Activated CD4-positive, alpha-beta memory T cell treated with anti-CD3 and anti-CD28 coated beads, Interleukin-2, amount 10 ng/mL, durations not matched to agents 7 days and 5 days (primary cell): ENCODE data around the gene RHEX. TPM values are rescaled to one million over a fixed set of nuclear protein-coding genes. Genes with fewer than 3 reads are reported as not detected.

Experiments used
- CTCF ChIA-PET: fragments of 350-600 bp; sonication (Branson Sonifier 250); formaldehyde crosslinking; loops from one replicate; lab custom pipeline; 2021; ENCODE audit warnings: antibody characterized with exemption, inconsistent platforms; lab: Charles Lee
- POLR2A ChIA-PET: fragments of 350-600 bp; sonication (Branson Sonifier 250); formaldehyde crosslinking; loops from one replicate; lab custom pipeline; 2021; ENCODE audit warnings: antibody characterized with exemption; lab: Charles Lee
- DNase-seq: peaks from one replicate; pipeline ENCODE4 v3.0.0-alpha.2; 2020
- H3K27ac Mint-ChIP-seq: one replicate; pipeline ENCODE4 v1.8.0; 2021; ENCODE audit warnings: mild to moderate bottlenecking, mixed read lengths
- H3K27me3 Mint-ChIP-seq: one replicate; pipeline ENCODE4 v1.8.0; 2021; ENCODE audit warnings: mixed read lengths
- H3K36me3 Mint-ChIP-seq: one replicate; pipeline ENCODE4 v1.8.0; 2021; ENCODE audit warnings: low read depth, mixed read lengths
- H3K4me1 Mint-ChIP-seq: one replicate; pipeline ENCODE4 v1.8.0; 2021; ENCODE audit warnings: mixed read lengths
- H3K4me3 Mint-ChIP-seq: one replicate; pipeline ENCODE4 v1.8.0; 2021; ENCODE audit warnings: mild to moderate bottlenecking, mixed read lengths
- H3K9me3 Mint-ChIP-seq: one replicate; pipeline ENCODE4 v1.8.0; 2021; ENCODE audit warnings: mixed read lengths
- total RNA-seq, 2 experiments: library from RNA; stranded (reverse); gene quantifications; one replicate each; pipeline ENCODE4 v1.2.3, GENCODE V29; 2021

The RHEX gene
- total RNA-seq, 2 experiments from 2014 or later = not detected

DNA sequence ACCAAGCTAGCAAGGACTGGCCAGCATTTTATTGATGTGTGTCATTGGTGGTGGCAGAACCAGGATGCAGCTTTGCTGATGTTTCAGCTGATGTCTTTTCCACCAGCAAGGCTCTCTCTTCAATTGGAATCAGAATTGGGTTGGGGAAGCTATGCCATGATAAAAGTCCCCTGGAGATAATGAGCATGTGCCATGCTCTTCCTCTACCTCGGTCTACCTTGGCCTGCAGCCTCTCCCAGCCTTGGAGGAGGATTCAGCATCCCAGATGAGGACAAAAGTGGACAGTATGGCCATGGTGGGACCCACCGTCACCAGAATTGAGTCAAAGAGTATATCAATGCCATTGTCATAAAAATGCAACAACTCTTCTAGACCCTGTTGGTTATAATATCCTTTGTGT, 55.7 kb downstream of the RHEX start:
- H3K27ac Mint-ChIP-seq = no peak overlapping the region
- CTCF ChIA-PET = interaction anchor here (0.6 to 10.9 kb wide), 8 partner anchors 11 to 436 kb away, joined by 3 to 181 read pairs (median 4); no protein-coding TSS in a partner anchor

DNA sequence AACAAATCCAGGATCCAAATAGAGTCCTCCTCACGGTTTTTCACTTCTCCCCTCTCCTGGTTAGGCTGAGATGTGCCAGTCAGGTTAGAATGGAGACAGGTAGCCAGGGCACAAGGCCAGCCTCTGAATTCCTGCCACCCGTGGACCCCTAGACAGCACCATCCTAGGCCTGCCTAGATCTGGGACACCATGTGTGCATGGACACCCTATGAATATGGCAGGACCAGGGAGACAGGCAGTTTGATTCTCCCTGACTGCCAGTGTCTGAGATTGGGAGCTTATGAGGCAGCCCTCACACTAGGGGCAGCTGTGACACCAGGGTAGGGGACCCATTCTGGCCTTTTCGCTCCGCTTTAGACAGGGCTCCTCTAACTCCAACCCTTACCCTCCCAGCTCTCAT, 56.7 kb downstream of the RHEX start:
- CTCF ChIA-PET = interaction anchor here (0.9 to 10.9 kb wide), 5 partner anchors 28 to 133 kb away, joined by 3 to 181 read pairs (median 5); no protein-coding TSS in a partner anchor
- H3K9me3 Mint-ChIP-seq = no peaks in the 10 kb centered on the region
- no peak overlapping the region for H3K27ac Mint-ChIP-seq
- POLR2A ChIA-PET = no interaction called here
- H3K27me3 Mint-ChIP-seq = peaks cover 11% of the 10 kb centered on the region
- H3K4me3 Mint-ChIP-seq = no peak overlapping the region
- H3K4me1 Mint-ChIP-seq = no peaks in the 10 kb centered on the region
- no peak for DNase-seq
- H3K36me3 Mint-ChIP-seq = no peaks in the 10 kb centered on the region

More for the DNA sequence above, 55.7 kb downstream of the RHEX start:
- H3K4me3 Mint-ChIP-seq = no peak overlapping the region
- POLR2A ChIA-PET = no interaction called here
- peaks cover 4% of the 10 kb centered on the region for H3K27me3 Mint-ChIP-seq
- peaks cover 3% of the 10 kb centered on the region for H3K4me1 Mint-ChIP-seq
- H3K36me3 Mint-ChIP-seq = no peaks in the 10 kb centered on the region
- H3K9me3 Mint-ChIP-seq = no peaks in the 10 kb centered on the region
- DNase-seq = no peak

DNA sequence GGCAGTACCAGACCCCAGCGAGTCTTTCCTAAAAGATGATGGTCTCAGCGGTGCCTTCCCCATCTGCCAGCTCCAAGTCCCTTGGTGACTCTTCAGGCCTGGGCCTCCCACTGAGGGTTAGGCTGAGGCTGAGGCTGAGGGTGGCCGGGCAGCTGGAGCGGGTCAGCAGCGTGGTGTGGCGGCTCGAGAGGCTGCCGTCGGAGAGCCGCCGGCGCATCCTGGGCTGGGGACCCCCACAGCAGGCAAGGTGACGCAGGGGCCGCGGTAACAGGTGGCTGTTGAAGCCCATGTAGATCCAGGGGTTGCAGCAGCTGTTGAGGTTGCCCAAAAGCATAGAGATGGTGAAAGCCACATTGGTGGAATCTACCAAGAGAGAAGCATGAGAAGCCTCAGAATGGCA, 57.2 kb downstream of the RHEX start:
- no peaks in the 10 kb centered on the region for H3K4me1 Mint-ChIP-seq
- no peak for DNase-seq
- CTCF ChIA-PET = interaction anchor here (0.9 to 10.9 kb wide), 4 partner anchors 27 to 133 kb away, joined by 3 to 181 read pairs (median 4); no protein-coding TSS in a partner anchor
- peaks cover 13% of the 10 kb centered on the region for H3K27me3 Mint-ChIP-seq
- no peak overlapping the region for H3K4me3 Mint-ChIP-seq
- POLR2A ChIA-PET = no interaction called here
- H3K36me3 Mint-ChIP-seq = no peaks in the 10 kb centered on the region
- H3K9me3 Mint-ChIP-seq = no peaks in the 10 kb centered on the region
- H3K27ac Mint-ChIP-seq = no peak overlapping the region

DNA sequence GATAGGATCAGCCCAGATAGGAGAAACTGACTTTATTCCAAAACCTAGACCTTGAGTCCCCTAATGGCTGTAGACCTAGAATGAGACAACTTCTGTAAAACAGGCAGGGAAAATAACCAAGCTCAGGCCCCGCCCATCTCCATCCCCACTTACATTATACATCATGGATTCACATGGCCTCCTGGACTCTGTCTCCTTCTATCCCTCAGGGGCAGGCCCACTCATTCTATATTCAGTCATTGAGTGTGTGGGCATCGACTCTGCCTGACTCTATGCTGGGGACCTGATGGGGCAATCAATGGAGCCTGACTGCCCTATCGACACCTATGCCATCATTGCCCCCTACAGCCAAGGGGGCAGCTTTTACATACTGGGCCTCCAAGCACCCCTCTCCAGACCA, 57.8 kb downstream of the RHEX start:
- no peaks in the 10 kb centered on the region for H3K9me3 Mint-ChIP-seq
- no peak for DNase-seq
- POLR2A ChIA-PET = no interaction called here
- H3K4me3 Mint-ChIP-seq = no peak overlapping the region
- no peaks in the 10 kb centered on the region for H3K4me1 Mint-ChIP-seq
- no peaks in the 10 kb centered on the region for H3K36me3 Mint-ChIP-seq
- CTCF ChIA-PET = interaction anchor here (1.1 to 10.9 kb wide), 5 partner anchors 79 to 193 kb away, joined by 3 to 181 read pairs (median 3); no protein-coding TSS in a partner anchor
- H3K27me3 Mint-ChIP-seq = peaks cover 19% of the 10 kb centered on the region
- H3K27ac Mint-ChIP-seq = no peak overlapping the region

DNA sequence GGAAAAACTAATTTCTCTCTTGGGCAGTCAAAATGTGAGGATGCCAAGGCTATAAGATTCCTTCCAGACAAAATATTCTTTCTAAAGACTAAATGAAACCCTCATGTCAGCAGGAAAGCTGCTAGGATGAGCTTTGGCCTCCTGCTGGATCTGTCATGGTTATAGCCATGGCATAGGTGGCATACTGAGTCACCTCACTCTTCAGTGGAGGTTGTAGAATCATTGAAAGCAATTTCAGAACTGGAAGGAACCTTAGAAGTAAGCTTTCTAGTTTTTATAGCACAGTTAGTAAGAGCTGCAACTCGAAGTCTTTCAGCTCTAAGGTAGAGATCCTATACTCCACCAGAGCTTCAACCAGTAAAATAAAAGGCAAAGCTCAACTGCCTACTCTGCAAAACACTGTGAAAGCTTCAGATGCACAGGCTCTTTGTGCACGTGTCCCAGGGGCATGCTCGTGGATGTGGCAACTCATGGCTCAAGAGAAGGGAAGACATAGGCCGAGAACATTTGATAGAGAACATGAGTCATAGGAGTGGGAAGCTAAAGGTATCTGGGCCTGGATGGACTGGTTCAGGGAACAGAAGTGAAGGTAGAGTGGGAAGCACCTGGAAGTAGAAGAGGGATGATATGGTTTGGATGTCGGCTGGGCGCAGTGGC, 58.4 kb downstream of the RHEX start:
- Mint-ChIP-seq H3K4me3 (no peak overlapping the region), H3K27me3 (peaks cover 25% of the 10 kb centered on the region), H3K9me3 (no peaks in the 10 kb centered on the region), H3K36me3 (no peaks in the 10 kb centered on the region), H3K27ac (no peak overlapping the region), H3K4me1 (peaks cover 1% of the 10 kb centered on the region)
- no peak for DNase-seq
- CTCF ChIA-PET = interaction anchor here (1.2 to 10.9 kb wide), 4 partner anchors 80 to 193 kb away, joined by 3 to 181 read pairs (median 4); no protein-coding TSS in a partner anchor
- POLR2A ChIA-PET = no interaction called here

DNA sequence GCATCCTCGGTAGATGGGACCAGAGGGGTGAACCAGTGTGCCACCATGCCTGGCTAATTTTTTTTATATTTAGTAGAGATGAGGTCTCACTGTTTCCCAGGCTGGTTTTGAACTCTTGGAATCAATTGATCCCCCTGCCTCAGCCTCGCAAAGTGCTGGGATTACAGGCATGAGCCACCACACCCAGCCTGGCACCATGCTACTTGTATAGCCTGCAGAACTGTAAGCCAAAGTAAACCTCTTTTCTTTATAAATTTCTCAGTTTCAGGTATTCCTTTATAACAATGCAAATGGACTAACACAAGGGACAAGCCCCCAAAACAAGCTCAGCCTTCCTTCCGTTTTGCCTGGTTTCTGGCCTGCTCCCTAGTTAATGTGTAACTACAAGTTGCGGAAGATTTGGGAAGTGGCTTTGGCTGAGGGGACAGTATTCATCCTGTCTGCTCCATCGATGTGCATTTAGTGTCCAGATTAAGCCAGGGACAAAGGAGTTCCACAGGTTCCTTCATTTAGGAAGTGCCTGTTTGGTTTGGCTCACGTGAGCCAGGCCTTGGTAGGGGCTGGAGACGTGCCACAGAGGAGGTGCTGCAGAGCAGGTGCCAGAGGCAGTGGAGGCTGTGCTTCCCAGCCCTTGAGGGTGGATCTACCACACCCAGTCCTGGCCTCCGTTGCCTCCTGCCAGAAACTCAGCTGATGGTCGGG, 59.8 kb downstream of the RHEX start:
- peaks cover 7% of the 10 kb centered on the region for H3K4me1 Mint-ChIP-seq
- H3K36me3 Mint-ChIP-seq = no peaks in the 10 kb centered on the region
- no peaks in the 10 kb centered on the region for H3K9me3 Mint-ChIP-seq
- no peak for DNase-seq
- ChIA-PET CTCF (no interaction called here), POLR2A (no interaction called here)
- H3K4me3 Mint-ChIP-seq = no peak overlapping the region
- H3K27ac Mint-ChIP-seq = no peak overlapping the region
- H3K27me3 Mint-ChIP-seq = peaks cover 35% of the 10 kb centered on the region

- Mint-ChIP-seq H3K27ac (no peak overlapping the region), H3K4me3 (no peak overlapping the region), H3K36me3 (no peaks in the 10 kb centered on the region), H3K9me3 (no peaks in the 10 kb centered on the region), H3K4me1 (peaks cover 9% of the 10 kb centered on the region), H3K27me3 (peaks cover 45% of the 10 kb centered on the region)
- POLR2A ChIA-PET = no interaction called here
- DNase-seq = no peak
- CTCF ChIA-PET = interaction anchor here (0.9 to 1.5 kb wide), 2 partner anchors 9 to 85 kb away, joined by 3 to 5 read pairs; no protein-coding TSS in a partner anchor
These were observed 62.0 kb downstream of the RHEX start for GRCh38 chr1:206114692-206115640.

GRCh38 chr1:206115791-206116190, 62.8 kb downstream of the RHEX start:
- H3K27ac Mint-ChIP-seq = no peak overlapping the region
- no peak for DNase-seq
- peaks cover 50% of the 10 kb centered on the region for H3K27me3 Mint-ChIP-seq
- ChIA-PET CTCF (interaction anchor here (0.9 to 1.5 kb wide), 2 partner anchors 10 to 85 kb away, joined by 3 to 5 read pairs; no protein-coding TSS in a partner anchor), POLR2A (no interaction called here)
- H3K4me1 Mint-ChIP-seq = peaks cover 9% of the 10 kb centered on the region
- H3K36me3 Mint-ChIP-seq = no peaks in the 10 kb centered on the region
- H3K9me3 Mint-ChIP-seq = no peaks in the 10 kb centered on the region
- H3K4me3 Mint-ChIP-seq = no peak overlapping the region

DNA sequence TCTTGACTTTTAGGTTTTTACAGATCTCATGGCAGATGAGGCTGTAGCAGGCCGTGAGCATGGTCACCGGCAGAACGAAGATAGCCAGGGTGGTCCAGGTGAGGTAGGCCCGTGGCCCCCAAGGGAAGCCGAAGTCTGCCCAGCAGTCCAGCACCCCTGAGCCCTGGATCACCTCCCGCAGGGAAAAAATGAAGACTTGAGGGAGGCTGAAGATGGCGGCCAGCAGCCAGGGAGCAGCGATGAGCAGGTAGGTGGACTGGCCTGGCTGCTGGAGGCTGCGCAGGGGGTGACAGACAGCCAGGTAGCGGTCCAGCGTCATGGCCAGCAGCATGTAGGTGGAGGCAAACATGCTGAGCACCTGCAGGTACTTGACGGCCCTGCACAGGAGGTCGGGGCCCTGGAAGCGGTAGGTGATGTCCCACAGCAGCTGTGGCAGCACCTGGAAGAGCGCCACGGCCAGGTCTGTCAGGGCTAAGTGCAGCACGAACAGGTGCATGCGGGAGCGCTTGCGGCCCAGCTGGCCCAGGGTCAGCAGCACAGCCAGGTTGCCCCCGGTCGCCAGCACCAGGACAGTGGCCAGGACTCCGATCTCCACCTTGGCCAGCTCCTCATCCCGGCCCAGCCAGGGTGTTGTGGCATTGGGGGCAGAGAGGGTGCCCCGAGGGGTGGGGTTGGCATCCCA, 63.4 kb downstream of the RHEX start:
- Mint-ChIP-seq H3K27ac (no peak overlapping the region), H3K27me3 (peaks cover 53% of the 10 kb centered on the region), H3K36me3 (no peaks in the 10 kb centered on the region), H3K4me1 (peaks cover 9% of the 10 kb centered on the region), H3K4me3 (no peak overlapping the region), H3K9me3 (peaks cover 3% of the 10 kb centered on the region)
- ChIA-PET CTCF (no interaction called here), POLR2A (no interaction called here)
- DNase-seq = no peak

DNA sequence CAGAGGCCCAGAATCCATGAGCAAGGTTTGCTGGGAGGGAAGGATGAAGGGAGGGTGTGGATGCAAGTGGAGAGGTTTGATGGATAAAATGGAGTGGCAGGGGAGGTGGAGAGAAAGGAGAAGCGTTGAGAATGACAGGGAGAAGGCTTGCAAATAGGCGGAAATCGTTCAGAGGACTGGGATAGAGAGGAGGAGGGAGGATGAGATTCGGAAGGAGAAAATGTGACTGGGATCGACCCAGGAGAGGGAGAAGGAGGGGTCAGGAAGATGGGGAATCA, 63.8 kb downstream of the RHEX start:
- Mint-ChIP-seq H3K9me3 (peaks cover 4% of the 10 kb centered on the region), H3K4me1 (peaks cover 9% of the 10 kb centered on the region), H3K27ac (no peak overlapping the region), H3K27me3 (peaks cover 58% of the 10 kb centered on the region), H3K36me3 (no peaks in the 10 kb centered on the region), H3K4me3 (no peak overlapping the region)
- ChIA-PET POLR2A (no interaction called here), CTCF (no interaction called here)
- no peak for DNase-seq

DNA sequence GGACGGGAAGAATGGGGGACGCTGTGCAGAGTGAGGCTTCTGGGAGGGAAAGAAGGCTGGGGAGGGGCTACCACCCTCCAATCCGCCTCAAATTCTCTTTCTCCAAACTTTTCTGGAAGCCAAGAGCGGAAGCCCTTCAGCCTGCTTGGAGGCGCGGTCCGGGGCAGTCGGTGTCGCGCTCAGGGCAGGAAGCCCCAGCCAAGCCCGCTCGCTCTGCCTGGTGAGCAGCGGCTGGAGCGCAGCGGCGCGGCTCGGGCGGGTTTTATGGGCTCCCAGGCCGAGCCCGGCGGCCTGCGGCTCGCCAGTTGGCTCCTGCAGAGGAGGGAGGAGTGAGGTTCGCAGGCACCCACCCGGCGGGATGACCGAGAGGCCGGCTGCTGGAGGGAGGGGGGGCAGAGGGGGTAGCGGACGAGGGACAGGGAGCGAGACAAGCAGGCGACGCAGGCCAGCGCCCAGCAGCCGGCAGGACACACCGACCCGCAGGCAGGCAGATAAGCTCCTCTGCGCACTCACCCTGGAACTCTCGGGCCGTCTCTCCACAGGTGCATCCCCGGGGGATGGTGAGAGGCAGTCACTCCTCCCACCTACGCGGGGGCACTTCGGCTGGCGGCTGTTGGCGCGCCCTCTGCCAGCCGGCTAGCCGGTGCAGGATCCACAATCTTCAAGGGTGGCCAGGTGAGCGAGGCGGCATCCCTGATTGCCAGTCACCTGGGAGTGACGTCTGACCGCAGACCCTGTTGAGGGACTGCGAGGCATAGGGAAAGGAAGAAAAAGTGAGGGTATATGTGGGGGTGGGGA, 64.4 kb downstream of the RHEX start, which contains the start of gene AVPR1B:
TSS of gene AVPR1B (minus strand) at position 238 of the 798 bp plus-strand sequence. CDS start 498 bp downstream, outside the sequence.
- Mint-ChIP-seq H3K4me3 (no peak within 1 kb of the TSS), H3K27me3 (peaks cover 63% of the 10 kb centered on the region), H3K36me3 (no peaks in the 10 kb centered on the region), H3K27ac (no peak within 1 kb of the TSS), H3K4me1 (peaks cover 9% of the 10 kb centered on the region), H3K9me3 (peaks cover 4% of the 10 kb centered on the region)
- ChIA-PET POLR2A (no interaction called here), CTCF (no interaction called here)
- no peak for DNase-seq
